GM21423 (cell line): Measurements from ENCODE around the gene MFNG.

Experiments used
- ATAC-seq: cut with Tn5 transposase; IDR thresholded peaks from one replicate; pipeline ENCODE4 v1.9.1; 2021; ENCODE audit warnings: mild to moderate bottlenecking, moderate library complexity; ENCODE audit not compliant: unreplicated experiment

MFNG gene

DNA sequence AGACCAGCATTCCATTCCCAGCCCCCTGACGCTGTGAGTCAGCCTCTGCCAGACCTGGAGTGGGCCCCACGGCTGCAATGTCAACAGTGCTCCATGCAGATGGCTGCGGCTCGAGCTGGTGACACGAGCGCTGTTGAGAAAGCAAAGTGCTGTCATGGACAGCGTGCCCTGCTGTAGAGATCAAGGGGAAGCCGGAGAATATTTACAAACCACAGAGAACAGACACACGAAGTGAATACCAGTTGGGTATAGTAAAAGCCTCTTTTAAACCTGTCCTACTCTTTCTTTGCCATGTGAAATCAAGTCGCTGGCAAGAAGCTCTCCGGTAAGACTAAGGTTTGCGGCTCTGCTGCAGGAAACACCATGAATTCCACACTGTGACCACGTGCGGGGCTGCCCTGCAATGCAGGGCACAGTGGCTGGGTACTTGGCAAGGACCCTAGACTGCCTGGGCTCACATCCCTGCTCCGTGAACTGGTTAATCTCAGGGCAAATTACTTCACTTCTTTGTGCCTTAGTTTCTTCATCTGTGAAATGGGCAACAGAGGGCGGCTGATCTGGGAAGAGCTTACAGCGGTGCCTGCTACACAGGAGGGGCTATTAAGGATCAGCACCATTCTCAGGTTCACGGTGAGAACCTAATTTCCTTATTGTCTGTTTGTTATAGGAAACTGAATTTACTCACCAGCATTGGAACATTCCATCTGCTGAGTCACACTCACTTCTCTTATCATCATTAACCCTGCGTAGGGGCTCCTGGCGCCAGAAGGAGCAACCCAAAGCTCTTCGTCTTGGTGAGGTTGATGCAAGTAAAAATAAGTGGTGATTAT is 31.1 kb downstream of the MFNG start:
- no peak for ATAC-seq

DNA sequence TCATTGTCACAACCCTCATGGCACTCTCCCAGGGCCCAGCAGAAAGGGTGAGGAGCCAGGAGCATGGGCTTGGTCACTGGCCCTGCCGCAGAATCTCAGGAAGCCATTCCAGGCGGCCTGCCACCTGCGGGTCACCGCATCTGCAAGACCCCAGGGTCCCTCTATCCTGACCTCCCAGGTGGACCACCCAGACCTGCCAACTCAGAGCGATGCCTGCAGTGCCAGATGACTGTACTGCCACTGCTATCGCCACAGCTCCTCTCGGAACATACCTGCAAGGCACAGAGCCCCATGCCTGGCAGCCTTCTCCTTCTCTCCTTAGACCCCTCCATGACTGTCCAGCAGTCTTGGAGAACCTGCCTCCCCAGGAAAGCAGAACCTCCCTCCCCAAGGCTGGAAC is 32.5 kb downstream of the MFNG start:
- ATAC-seq, result no peak

GRCh38 chr22:37451218-37451617 is 35.0 kb downstream of the MFNG start:
- ATAC-seq, result no peak

GRCh38 chr22:37449331-37450001 is 36.7 kb downstream of the MFNG start:
- no peak for ATAC-seq

- ATAC-seq, result no peak
These were observed 37.6 kb downstream of the MFNG start for GRCh38 chr22:37448516-37449127.

- ATAC-seq, result no peak
These were observed 40.7 kb downstream of the MFNG start for GRCh38 chr22:37445501-37445900.

DNA sequence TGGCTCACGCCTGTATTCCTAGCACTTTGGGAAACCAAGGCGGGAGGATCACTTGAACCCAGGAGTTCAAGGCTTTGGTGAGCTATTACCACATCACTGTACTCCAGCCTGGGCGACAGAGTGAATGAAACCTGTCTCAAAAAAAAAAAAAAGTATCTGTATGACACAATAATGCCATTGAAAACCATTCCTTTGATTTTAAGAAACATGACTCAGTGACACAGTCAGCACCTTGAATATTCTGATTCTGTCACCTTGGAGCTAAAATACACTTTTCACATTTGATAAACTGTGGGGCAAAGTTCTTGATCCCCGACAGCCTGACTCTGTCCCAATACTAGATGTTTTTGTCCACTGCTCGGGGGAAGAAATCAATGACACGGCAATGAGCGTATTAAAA is 42.2 kb downstream of the MFNG start:
- ATAC-seq, result no peak

DNA sequence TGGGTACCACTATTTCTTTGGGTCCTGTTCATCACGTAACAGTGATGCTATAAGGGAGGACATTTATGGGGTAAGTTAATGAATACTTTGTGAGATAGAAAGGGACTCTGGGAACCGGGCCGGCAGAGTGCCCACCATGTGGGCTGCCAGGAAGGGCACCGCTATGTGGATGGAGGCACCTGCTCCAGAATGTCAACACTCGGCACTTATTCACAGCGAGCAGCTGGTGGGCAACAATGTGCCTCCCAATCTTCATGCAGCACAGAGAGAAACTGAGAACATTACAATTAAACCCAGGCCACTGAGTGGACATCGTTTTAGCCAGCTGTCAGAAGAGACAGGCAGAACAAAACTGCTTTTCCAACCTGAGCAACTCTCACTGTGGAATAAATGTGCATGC is 43.1 kb downstream of the MFNG start:
- ATAC-seq, result no peak

DNA sequence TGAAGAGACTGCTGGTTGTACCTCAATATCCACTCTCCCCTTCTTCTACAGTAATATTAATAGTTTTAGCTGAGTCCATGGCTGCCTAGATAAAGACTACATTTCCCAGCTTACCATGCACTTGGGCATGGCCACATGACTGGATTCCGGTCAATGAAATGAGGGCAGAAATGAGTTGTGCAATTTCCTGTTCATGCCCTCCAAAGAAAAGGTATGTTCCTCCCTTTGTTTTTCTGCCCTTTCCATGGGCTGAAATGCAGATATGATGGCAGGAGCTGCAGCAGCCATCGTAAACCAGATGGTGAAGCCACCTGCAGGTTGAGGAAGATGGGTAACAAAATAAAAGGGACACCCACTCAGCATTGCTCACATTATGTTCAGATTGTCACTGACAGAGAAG is 43.6 kb downstream of the MFNG start:
- no peak for ATAC-seq

DNA sequence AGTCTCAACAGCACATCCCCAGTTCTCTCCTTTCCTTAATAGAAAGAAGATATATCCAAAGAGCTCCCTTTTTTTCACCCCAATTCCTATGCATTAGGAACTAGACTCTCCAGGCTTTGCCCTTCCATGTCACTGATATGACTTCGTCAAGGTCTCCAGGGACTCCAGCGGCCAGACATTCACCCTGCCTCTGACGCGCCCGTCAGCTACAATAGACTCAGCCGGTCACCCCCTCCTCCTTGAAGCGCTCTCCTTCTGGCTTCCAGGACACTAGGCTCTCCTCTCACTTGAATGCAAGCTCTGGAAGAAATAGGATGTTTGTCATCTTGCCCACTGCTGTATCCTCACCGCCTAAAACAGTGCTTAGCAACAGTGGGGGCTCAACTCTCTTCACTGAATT is 44.0 kb downstream of the MFNG start:
- ATAC-seq, result no peak

DNA sequence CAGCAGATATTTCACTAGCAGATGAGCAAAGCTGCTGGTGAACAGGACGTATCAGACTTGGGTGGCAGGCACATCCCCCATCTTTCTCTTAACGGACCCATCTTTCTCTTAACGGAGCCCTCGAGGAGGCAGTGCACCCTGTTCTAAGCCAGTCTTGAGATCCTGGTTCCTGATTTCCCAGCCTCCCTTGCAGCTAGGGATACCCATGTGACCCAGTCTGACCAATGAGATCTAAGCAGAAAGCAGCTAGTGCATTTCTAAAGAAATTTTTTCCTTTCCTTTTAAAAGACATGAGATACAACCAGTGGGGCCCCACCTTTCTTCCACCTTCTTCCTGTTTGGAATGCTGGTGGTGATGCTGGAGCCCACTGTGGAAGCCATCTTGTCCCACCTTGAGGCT is 45.3 kb downstream of the MFNG start:
- ATAC-seq, result no peak

DNA sequence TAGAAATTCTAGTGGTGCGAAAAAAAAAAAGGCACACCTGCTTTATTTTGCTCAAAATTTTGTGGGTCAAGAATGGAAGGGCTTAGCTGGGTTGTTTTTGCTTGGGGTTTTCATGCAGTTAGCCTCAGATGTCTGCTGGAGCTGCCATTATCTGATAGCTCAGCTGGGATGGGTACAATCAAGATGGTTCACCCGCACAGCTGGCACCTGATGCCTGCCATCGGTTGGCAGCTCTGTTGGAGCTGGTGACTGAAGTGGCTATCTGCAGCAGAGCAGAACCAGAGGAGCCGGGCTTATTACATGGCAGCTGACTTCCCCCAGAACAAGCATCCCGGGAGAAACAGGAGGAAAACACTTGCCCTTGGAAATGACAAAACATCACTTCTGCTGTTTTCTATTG is 46.8 kb downstream of the MFNG start:
- no peak for ATAC-seq

GRCh38 chr22:37435970-37436603 is 50.1 kb downstream of the MFNG start:
- ATAC-seq, result no peak

- no peak for ATAC-seq
These were observed 52.4 kb downstream of the MFNG start for GRCh38 chr22:37433786-37434185.

GRCh38 chr22:37432708-37433054 is 53.5 kb downstream of the MFNG start:
- no peak for ATAC-seq

DNA sequence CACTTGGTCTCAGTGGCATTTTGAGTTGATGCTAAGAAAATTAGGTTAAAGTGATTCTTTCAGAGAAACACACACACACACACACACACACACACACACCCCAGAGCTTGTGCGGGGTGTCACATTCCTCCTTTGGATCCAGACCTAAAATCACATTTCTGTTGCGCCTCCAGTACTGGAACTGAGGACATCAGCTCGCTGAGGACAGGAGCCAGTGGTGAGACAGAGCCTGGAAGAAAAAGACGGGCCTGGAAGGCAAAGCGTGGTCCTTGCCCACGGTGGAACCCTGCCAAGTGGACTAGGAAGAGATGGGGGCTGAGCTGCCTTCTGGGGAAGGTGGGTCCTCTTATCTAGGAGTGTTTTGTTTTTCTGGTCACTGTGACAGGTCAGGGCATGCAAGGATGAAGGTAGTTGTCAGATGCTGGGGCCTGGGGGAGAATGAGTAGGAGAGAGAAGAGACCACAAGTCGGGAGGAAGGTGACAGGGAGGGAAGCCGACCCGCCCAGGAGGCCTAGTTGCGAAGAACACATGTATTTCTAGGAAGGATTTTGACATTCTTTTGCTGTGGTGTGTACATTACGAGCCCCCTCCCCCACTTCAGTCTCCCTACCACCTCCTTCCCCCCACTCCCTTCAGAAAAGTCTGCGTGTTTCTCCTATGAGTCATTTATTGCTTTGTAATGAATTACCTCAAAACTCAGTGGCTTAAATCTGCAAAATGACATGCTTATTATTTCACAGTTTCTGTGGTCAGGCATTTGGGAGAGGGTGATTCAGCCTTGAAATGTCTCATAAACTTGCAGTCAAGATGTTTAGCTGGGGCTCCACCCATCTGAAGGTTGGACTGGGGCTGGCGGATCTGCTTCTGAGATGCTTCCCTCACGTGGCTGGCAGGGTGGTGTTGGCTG is 54.1 kb downstream of the MFNG start:
- no peak for ATAC-seq

GRCh38 chr22:37431366-37431765 is 54.8 kb downstream of the MFNG start:
- no peak for ATAC-seq

- ATAC-seq, result no peak
These were observed 55.2 kb downstream of the MFNG start for GRCh38 chr22:37430941-37431340.

DNA sequence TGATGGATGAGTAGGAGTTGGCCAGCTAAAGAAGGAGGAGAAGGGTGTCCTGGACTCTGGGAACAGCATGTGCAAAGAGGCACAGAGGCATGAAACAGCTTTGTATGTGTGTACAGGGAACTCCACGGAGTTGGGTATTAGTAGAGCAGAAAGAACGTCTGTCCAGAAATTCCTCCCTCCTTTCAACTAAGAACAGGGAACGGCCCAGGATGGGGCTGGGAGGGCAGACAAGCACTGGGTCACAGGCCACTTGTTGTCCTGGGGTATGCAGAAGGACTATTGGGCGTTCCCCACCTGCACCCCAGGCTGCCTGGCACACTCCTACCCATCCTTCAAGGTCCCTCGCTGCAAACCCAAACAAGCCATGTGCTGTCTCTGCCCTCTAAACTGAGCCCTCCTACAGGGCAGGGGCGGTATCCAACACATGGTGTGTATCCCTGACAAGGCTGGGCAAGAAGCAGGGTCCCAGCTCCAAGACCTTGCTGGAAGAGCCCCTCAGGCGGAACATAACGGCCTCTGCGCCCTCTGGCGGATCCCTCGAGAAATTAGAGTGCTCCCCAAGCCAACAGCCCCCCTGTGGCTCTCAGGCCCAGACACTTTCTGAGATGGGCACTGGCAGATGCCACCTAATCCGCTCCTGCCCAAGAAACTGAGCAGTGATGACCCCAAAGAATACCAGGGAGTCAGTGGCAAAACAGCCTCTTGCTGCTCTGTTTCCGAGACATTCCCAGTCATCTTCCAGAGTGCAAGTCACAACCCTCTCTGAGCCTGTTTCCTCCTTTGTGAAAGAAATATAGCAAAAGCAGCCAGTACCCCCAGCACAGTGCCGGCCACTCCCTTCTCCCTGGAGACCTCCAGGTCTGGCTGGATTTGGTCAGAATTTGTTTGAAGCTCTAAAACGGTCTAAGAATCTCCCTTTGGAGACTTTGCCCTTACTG is 57.3 kb downstream of the MFNG start:
- no peak for ATAC-seq
